IPS-18c (cell line): Measurements from ENCODE around the gene GPRC5D.

ENCODE experiments used
- H3K4me3 ChIP-seq: 2 replicates; pipeline ENCODE4 v1.7.0; 2013; ENCODE audit warnings: low read depth, mild to moderate bottlenecking, low read length, moderate library complexity; ENCODE audit not compliant: insufficient read depth
- H3K9me3 ChIP-seq: one replicate; pipeline ENCODE4 v1.6.1; 2013; ENCODE audit warnings: mild to moderate bottlenecking, low read length, moderate library complexity; ENCODE audit not compliant: control insufficient read depth, insufficient read depth

The GPRC5D gene

GRCh38 chr12:12951504-12951903 is 466 bp downstream of the GPRC5D start:
- H3K4me3 ChIP-seq, result no peak overlapping the region
- no peaks in the 10 kb centered on the region for H3K9me3 ChIP-seq

DNA sequence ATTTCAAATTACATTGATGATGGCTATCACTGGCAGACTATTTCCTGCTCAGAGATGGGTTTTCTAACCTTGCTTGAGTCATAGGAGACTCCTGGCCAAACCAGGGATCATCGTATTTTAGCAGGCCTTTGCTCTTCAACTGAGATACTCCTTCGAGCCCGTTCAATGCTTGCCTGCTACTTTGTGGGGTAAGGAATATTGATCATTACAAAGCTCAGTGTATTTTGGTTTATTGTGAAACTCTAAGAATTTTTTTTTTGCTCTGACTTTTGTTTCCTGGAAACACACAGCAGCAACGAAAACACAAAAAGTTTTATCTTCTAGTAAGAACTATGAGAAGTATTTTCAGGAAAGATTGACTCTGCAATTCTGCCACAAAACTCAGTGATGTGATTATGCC is 4.1 kb downstream of the GPRC5D start:
- Histone ChIP-seq H3K4me3 (no peak overlapping the region), H3K9me3 (no peaks in the 10 kb centered on the region)

- Histone ChIP-seq H3K4me3 (no peak overlapping the region), H3K9me3 (no peaks in the 10 kb centered on the region)
Measured at GRCh38 chr12:12946686-12947355, 5.1 kb downstream of the GPRC5D start.

GRCh38 chr12:12945591-12945990 is 6.4 kb downstream of the GPRC5D start:
- Histone ChIP-seq H3K4me3 (no peak overlapping the region), H3K9me3 (no peaks in the 10 kb centered on the region)

DNA sequence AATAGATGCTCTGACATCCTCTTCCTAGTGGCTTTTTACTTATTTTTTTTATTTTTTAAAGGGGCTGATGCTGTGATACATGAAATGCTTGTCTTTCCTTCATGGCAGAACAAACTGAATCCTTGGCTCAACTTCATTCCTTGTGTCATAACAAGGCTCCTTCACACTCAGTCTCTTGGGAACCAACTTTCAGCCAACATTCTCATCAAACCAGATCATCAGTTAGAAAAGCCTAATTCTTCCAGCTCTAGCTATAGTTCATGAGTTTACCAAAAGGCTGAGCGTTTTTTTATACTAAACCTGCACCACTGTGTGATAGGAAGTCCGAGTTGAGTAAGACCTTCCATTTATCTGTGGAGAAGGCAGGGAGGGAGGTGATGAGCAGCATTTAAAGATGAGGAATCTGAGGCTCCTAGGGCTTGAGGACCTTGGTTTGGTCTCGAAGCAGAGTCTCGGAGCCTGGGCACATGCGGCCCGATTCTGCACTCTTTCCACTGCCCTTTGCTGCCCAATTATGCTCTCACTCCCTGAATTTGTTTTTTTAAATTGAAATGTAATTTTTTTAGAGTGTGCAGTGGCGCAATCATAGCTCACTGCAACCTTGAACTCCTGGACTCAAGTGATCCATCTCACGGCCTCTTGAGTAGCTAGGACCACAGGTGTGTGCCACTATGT is 8.2 kb downstream of the GPRC5D start:
- Histone ChIP-seq H3K4me3 (no peak overlapping the region), H3K9me3 (no peaks in the 10 kb centered on the region)

DNA sequence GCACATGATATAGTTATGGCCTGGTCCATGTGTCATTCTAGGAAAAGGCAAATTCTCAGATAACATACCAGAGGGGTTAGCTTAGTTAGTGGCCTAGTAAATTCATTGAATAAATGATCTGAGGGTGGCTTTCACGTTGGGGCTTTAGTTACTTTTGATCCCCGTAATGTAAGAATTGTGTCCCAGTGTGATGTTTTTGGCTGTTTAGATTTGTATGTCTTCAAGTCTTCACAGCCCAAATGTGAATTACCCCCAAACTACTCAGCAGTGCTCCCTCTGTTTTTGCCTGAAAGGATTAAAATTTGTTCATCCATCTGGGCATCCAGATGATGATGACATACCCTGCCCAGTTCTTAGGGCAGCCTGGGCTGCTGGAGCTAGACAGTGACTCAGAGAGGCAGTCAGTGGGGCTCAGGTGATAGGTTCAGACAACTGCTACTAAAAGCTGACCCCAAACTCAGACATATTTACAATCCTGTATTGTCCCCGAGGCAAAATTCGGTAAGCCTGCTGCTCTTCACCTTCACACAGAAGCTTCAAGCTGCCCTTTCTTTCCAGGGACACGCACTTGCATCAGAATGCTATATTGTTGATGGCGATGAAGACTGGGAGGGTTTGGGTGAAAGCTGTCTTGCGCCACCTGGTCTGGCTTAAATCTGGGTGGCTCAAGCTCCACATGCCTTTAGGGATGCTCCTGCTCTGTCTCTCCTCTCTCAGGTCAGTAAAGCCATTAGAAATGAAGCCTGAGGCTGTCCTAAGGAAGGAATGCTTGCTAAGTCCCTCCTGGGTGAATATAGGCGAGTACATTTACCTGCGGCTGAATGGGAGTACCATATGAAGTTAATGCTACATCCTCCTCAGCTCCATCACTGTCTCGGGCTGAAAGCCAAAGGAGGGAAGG is 10.3 kb downstream of the GPRC5D start:
- H3K9me3 ChIP-seq, result no peaks in the 10 kb centered on the region
- no peak overlapping the region for H3K4me3 ChIP-seq

- Histone ChIP-seq H3K4me3 (no peak overlapping the region), H3K9me3 (no peaks in the 10 kb centered on the region)
Measured at GRCh38 chr12:12939888-12940287, 12.1 kb downstream of the GPRC5D start.

DNA sequence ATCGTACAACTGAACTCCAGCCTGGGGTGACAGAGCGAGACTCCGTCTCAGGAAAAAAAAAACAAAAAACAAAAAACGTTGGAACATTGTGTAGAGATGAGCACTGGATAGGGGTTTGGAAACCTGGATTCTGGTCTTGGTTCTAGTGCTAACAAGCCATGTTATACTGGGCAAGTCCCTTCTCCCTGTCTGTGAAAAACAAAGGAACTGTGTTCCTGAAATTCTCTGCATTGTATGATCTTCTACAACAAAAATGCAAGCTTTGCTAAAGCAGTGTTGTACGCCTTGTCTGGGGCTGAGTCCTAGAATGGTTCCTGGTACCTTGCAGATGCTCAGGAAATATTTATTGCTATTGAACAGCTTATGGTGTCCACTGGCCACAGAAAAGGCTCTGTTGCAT is 13.4 kb downstream of the GPRC5D start:
- no peaks in the 10 kb centered on the region for H3K9me3 ChIP-seq
- no peak overlapping the region for H3K4me3 ChIP-seq

DNA sequence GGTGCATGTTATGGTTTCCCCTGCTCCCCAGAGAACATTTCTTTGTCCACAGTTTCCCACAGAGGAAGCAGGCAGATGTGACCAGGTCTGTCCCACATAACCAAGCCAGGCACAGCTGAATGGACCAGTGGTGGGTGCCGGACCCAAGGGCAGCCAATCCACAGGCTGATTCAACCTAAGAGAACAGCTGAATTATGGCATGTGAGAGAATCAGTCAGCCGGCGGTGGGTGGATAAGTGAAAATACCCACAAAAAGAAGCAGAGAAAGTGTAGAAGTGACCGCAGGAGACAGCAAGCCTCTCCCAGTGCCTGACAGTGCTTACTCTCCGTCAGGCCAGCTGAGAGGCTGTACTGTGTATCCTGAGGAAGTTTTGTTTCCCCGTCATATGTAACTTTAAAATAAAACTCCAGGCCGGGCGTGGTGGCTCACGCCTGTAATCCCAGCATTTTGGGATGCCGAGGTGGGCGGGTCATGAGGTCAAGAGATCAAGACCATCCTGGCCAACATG is 14.9 kb downstream of the GPRC5D start:
- Histone ChIP-seq H3K4me3 (no peak overlapping the region), H3K9me3 (no peaks in the 10 kb centered on the region)

DNA sequence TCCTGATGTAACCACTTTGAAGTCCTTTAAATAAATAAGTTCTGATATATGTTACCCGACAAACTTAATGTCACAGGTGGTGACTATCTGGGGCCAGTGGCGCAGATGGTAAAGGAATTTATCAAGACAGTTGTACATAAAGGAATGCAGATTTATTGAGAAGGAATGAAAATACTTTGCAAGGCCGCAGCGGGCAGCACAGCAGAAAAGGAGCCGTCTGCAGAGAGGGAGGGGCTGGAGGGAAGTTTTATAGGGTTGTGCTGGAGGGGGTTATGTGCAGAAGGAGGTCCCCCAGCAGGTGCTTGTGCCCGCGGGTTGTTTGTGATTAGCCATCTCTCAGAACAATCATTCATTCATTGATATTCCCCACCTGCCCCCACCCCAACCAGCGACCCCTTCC is 17.4 kb downstream of the GPRC5D start:
- H3K4me3 ChIP-seq, result no peak overlapping the region
- no peaks in the 10 kb centered on the region for H3K9me3 ChIP-seq

DNA sequence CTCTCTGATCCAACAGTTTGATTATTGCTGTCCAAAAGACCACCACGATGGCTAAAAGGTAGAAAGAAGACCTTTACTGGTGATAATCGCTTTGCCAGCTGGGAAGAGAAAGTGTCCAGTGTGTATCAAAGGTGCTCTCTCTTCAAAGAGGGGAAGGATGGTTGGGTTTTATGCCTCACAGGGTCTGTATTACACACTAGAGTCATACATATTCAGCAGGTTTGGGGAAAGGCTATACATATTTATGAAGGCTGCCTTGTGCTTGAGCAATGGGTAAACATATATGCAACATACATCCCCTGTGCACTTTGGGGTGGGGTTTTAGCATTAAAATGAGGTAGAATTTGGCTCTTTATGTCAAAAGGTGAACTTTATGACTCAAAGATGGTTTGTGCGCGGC is 18.2 kb downstream of the GPRC5D start:
- H3K9me3 ChIP-seq, result no peaks in the 10 kb centered on the region
- H3K4me3 ChIP-seq, result no peak overlapping the region

DNA sequence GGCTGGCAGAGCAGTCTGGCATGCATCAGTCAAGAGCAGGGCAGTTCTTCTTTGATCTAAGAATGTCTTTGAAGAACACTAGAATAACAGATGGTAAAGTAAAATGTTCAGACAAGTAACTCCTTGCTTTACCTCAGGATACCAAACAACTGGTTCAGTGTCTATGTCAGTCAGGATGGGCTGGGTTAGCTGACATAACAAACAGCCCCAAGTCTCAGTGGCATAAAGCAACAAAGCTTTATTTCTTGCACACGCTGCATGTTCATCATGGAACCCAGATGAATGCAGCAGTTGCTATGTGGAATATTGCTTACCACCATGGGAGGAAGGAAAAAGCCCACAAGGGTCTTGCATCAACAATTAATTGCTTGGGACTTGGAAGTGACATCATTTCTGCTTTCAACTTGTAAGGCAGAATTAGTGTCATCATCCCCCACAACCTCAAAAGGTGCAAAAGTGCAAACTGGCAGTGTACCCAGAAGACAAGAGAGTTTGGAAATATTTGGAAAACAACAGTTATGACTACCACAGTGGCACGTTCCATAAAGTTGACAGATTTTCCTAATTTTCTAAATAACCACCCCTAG is 21.2 kb downstream of the GPRC5D start:
- Histone ChIP-seq H3K9me3 (no peaks in the 10 kb centered on the region), H3K4me3 (no peak overlapping the region; the same call in 1 of the 2 replicates)

GRCh38 chr12:12929696-12930095 is 22.3 kb downstream of the GPRC5D start:
- Histone ChIP-seq H3K4me3 (no peak overlapping the region), H3K9me3 (no peaks in the 10 kb centered on the region)

GRCh38 chr12:12927211-12928079 is 24.5 kb downstream of the GPRC5D start:
- Histone ChIP-seq H3K4me3 (peak overlapping the region; percentile 42; the same call in 1 of the 2 replicates), H3K9me3 (no peaks in the 10 kb centered on the region)

GRCh38 chr12:12926571-12927071 is 25.3 kb downstream of the GPRC5D start:
- H3K4me3 ChIP-seq, result no peak overlapping the region
- no peaks in the 10 kb centered on the region for H3K9me3 ChIP-seq

DNA sequence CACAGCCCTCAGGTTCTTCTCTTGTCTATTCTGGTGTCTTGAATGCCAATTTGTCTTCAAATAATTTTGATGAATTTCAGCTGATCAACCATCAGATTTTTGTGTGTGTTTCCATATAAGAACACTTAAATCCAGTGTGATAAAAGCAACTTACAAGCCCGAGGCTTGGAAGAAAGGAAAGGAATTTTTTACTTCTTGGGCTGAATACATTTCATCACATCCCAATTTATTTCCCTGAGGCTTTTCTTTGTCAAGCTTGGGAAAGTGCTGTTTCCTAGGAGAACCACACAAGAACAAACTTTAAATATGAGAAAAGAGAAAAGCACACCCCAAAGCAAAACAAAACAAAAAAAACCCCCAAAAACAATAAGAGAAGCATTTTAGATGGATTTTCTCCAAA is 26.6 kb downstream of the GPRC5D start:
- H3K4me3 ChIP-seq, result no peak overlapping the region
- H3K9me3 ChIP-seq, result no peaks in the 10 kb centered on the region
